Psoas muscle (tissue), 8 donors: ENCODE data around the gene UBE2L5. TPM values are rescaled to one million over a fixed set of nuclear protein-coding genes. Genes with fewer than 3 reads are reported as not detected.

Source experiments
- ATAC-seq, 4 donors: fragments of 200-7000 bp; cut with Tn5 transposase; one replicate each; pipeline ENCODE4 v1.9.1; 2020; ENCODE audit warnings: moderate library complexity in 3 of 4, mild to moderate bottlenecking in 2 of 4
- DNase-seq, 2 donors: peaks; one replicate each; pipeline ENCODE4 v3.0.0-alpha.2; 2020
- H3K27ac ChIP-seq: fragments of 200-600 bp; one replicate; pipeline ENCODE4 v1.8.0; 2022
- H3K27me3 ChIP-seq, 3 donors: fragments of 200-600 bp in 1 of 3; one replicate each; pipeline versions ENCODE4 v1.6.1 to v1.8.0; 2013 to 2022; ENCODE audit warnings: low read length in 2 of 3, mild to moderate bottlenecking in 2 of 3, moderate library complexity in 1 of 3; ENCODE audit not compliant: insufficient read depth in 3 of 3
- H3K36me3 ChIP-seq, 2 donors: fragments of 200-600 bp in 1 of 2; one replicate each; pipeline versions ENCODE4 v1.6.1 to v1.8.0; 2013 to 2022; ENCODE audit warnings: low read depth in 1 of 2, mild to moderate bottlenecking in 1 of 2, moderate library complexity in 1 of 2; ENCODE audit not compliant: insufficient read depth in 1 of 2
- H3K4me1 ChIP-seq: fragments of 200-600 bp; one replicate; pipeline ENCODE4 v1.8.0; 2022
- H3K4me3 ChIP-seq: fragments of 200-600 bp; one replicate; pipeline ENCODE4 v1.8.0; 2022; ENCODE audit warnings: mild to moderate bottlenecking
- H3K9me3 ChIP-seq: fragments of 200-600 bp; one replicate; pipeline ENCODE4 v1.8.0; 2022
- WGBS, 3 donors: extraction: QIAGEN DNeasy Blood & Tissue Kit; methylation state at CpG; one replicate each; pipeline versions ENCODE4 v1.1.6 to v1.1.7; 2013; 5-methylcytosine and 5-hydroxymethylcytosine counted together
- intact Hi-C, 2 donors: fragments of 100-400 bp; cut with DNase I; formaldehyde crosslinking; loops; one replicate each; pipeline versions ENCODE4 v1.11.0 to v1.14.2; 2022
- long read RNA-seq, 2 donors: library from polyadenylated mRNA; unstranded; transcript quantifications; one replicate each; pipeline ENCODE4 v2.0.0, GENCODE V29; 2021
- polyA plus RNA-seq, 3 donors: library from polyadenylated mRNA; stranded (reverse); fragments of 200-250 nt; gene quantifications; one replicate each; pipeline ENCODE4 v1.2.3, GENCODE V29; 2013
- total RNA-seq, 4 donors: library from RNA; stranded (reverse); fragmentation: NEBNext Ultra II Directional in 2 of 4; extraction: Animal tissue kit (Norgen Biotek cat#: 25700) in 2 of 4; gene quantifications; one replicate each; pipeline versions ENCODE4 v1.2.1 to v1.2.4, GENCODE V29; 2021 to 2023
- TF ChIP-seq, protein P1 (sequence below): fragments of 200-600 bp; IDR thresholded peaks from one replicate; pipeline ENCODE4 v1.8.0; 2022; ENCODE audit warnings: antibody characterized with exemption
- donor health status: healthy with polysubstance abuse.
- donor health status: DM: no; HTN: no; CAD: no; lungs with moderate emphysema.
- donor health status: Bipolar disorder and iron deficiency.
- donor health status: healthy.
- donor health status: DM: yes; HTN: yes; CAD: no.
- donor health status: DM: no; HTN: no; CAD: no.
- donor health status: DM: no; HTN: no; CAD: no.
- donor health status: DM: yes; HTN: yes; CAD: no.

The UBE2L5 gene
- total RNA-seq, result not detected
- not detected for polyA plus RNA-seq
- long read RNA-seq, donor 1, result 0 reads
- long read RNA-seq, donor 2, result 0 reads

DNA sequence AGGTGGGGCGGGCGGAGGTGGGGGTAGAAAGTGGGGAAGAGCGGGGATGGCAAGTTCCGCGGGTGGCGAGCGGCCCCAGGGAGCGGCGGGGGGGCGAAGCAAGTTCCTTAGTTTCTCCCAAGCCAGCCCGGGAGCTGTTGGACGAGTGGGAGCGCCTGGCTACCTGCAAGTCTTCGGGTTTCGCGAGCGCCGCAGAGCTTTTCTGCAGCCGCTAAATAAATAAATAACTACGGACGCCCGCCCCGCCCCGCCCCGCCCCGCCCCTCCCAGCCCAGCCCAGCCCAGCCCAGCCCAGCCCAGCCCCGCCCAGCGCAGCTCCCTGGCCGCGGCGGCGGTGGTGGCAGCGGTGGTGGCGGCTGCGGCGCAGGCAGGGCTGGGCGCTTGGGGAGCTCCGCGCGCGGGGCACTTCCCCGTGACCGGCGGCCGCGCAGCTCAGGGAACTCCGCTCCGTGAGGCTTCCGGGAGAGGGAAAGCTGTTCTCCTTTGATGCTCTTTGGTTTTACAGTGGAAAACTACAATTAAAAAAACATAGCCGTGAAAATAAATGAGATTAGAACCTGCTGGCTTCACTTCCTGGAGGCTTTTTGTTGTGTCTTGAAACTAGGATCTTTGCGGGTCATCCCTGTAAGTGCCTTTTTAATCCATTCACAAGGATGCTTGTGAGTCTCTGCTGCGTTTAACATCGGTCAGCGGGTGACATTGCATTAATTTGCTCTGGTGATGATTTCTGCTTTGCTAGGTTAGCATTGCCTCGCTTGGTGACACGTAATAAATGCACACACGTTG lies at the start of gene UBE2L5:
UBE2L5 (plus strand) TSS at position 440 of the 786 bp plus-strand sequence. CDS start 5,498 bp downstream, outside the sequence.
- peak; percentile 90 to 95 (median 92) for ATAC-seq
- intact Hi-C loops, result loop anchor here in 1 of 2 donors (5.0 kb wide), 1 partner anchor 40 kb away; no protein-coding TSS in a partner anchor

DNA sequence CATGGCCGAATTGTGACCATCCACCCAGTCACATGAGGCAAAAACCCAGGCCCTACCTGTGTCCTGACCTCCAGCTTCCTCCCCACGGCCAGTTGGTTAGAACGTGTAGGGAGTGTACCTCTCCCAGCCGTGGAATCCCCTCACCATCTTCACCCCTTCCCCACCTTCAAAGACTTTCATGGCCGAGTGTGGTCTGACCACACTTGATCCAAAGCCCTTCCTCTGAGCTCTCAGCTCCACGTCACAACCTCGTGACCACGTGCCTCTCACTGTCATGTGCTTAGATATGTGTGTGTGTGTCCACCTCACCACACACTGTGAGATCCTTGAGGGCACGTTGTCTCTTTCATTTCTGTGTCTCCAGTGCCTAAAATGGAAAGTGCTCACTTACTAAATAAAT lies 48.6 kb upstream of the UBE2L5 start:
- no peak overlapping the region for H3K27ac ChIP-seq
- intact Hi-C loops, result no loop called here
- no peaks in the 10 kb centered on the region for H3K36me3 ChIP-seq
- H3K27me3 ChIP-seq, result no peaks in the 10 kb centered on the region
- H3K4me3 ChIP-seq, result no peak overlapping the region
- DNase-seq, result no peak
- 77 to 85% (median 81%) methylated on average over 9 of the region's 9 CpGs for WGBS, 3 donors
- no peaks in the 10 kb centered on the region for H3K9me3 ChIP-seq
- TF ChIP-seq, protein P1, sequence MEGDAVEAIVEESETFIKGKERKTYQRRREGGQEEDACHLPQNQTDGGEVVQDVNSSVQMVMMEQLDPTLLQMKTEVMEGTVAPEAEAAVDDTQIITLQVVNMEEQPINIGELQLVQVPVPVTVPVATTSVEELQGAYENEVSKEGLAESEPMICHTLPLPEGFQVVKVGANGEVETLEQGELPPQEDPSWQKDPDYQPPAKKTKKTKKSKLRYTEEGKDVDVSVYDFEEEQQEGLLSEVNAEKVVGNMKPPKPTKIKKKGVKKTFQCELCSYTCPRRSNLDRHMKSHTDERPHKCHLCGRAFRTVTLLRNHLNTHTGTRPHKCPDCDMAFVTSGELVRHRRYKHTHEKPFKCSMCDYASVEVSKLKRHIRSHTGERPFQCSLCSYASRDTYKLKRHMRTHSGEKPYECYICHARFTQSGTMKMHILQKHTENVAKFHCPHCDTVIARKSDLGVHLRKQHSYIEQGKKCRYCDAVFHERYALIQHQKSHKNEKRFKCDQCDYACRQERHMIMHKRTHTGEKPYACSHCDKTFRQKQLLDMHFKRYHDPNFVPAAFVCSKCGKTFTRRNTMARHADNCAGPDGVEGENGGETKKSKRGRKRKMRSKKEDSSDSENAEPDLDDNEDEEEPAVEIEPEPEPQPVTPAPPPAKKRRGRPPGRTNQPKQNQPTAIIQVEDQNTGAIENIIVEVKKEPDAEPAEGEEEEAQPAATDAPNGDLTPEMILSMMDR, result no peak
- no peaks in the 10 kb centered on the region for H3K4me1 ChIP-seq
- ATAC-seq, result no peak

More for the DNA sequence above, at the start of gene UBE2L5:
- 0 to 1% (median 0%) methylated on average over 33 to 57 of the region's 57 CpGs for WGBS, 3 donors
- Histone ChIP-seq H3K4me3 (peak within 1 kb of the TSS; percentile 64), H3K9me3 (no peaks in the 10 kb centered on the region), H3K4me1 (peaks cover 11% of the 10 kb centered on the region), H3K36me3 (no peaks in the 10 kb centered on the region), H3K27me3 (no peaks in the 10 kb centered on the region), H3K27ac (peak within 1 kb of the TSS; percentile 95)
- TF ChIP-seq, protein P1, result no peak
- peak; percentile 83 to 89 for DNase-seq

DNA sequence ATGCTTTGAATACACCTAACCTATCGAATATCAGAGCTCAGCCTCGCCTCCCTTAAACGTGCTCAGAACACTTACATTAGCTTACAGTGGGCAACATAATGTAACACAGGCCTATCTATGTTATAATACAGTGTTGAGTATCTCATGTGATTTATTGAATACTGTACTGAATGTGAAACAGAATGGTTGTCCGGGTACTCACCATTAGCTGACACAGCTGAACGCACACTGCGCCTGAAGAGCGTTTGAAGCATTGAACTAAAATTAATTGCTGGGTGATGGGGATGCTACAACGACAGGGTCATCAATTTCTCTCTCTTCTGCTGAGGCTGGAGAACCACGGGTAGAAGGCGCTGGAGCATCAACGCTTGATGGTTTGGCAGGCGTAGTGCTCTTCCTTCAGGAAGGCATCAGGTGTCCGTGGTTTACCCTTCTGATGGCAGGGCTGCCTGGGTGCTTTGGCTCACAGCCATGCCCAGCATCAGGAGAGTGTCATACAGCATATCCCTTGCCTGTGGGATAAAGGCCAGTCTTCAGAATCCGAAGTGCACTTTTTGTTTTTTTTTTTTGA lies 46.9 kb upstream of the UBE2L5 start:
- Histone ChIP-seq H3K4me3 (no peak overlapping the region), H3K9me3 (no peaks in the 10 kb centered on the region), H3K36me3 (no peaks in the 10 kb centered on the region), H3K27me3 (no peaks in the 10 kb centered on the region), H3K4me1 (no peaks in the 10 kb centered on the region), H3K27ac (no peak overlapping the region)
- DNase-seq (no peak), ATAC-seq (no peak)
- intact Hi-C loops, result no loop called here
- TF ChIP-seq, protein P1, result no peak
- WGBS, 3 donors, result 85 to 89% (median 88%) methylated on average over 14 of the region's 14 CpGs

DNA sequence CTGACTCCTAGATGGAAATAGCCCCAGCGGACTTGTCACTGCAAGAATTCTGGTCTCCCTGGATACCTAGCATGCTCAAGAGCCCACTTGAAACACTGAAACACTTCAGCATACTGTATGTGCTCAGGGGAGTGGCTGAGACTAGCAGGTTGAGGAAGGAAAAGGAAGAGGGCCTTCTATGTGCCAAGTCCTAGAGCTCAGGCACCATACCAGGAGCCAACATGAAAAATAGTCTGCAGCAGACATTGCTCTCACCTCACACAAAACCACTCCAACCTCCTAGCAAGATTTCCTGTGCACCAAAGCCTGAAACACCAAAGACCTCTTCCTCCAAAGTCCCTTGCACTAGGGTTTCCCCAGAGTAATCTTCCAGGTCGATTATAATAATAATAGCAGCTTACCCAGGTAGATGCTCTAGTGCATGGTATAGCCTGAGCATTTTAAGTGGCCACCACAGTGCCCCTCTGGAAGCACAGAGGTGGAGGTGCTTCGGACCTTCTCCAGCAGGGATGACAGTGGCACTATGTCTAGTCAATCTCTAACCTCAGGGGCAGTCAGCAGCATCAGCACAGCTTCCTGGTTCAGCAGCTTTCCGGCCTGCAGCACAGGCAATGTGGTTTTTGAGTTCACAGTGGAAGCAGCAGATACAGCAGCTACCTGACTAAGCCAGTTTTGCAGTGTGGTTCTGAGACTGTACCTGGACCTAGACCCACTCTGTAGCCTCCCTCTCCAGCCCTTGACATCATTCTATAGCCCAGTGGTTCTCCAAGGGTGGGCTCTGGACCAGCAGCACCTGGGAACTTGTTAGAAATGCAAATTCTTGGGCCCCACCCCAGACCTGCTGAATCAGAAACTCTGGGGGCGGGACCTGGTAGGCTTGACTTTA lies 45.6 kb upstream of the UBE2L5 start:
- ATAC-seq (peak in 2 of 4 donors; percentile 16 to 21), DNase-seq (no peak)
- intact Hi-C loops, result no loop called here
- Histone ChIP-seq H3K36me3 (no peaks in the 10 kb centered on the region), H3K4me3 (no peak overlapping the region), H3K4me1 (no peaks in the 10 kb centered on the region), H3K9me3 (no peaks in the 10 kb centered on the region), H3K27ac (no peak overlapping the region), H3K27me3 (no peaks in the 10 kb centered on the region)
- 66 to 78% (median 75%) methylated on average over 5 of the region's 5 CpGs for WGBS, 3 donors
- TF ChIP-seq, protein P1, result no peak
